GM12878 (cell line): ENCODE measurements around the gene ERVK3-1. TPM values are rescaled to one million over a fixed set of nuclear protein-coding genes. Genes with fewer than 3 reads are reported as not detected.
"Not testable (repeated sequence)": the region's sequence is repeated elsewhere in the genome, so short reads cannot be mapped to it uniquely, and the experiment has no call there.

Experiments
- ATAC-seq: fragments of 200-7000 bp; cut with Tn5 transposase; 3 replicates; pipeline ENCODE4 v1.9.1; 2020; ENCODE audit warnings: mild to moderate bottlenecking, moderate library complexity
- BruUV-seq: library from RNA; stranded (reverse); fragments of 400-500 nt; replicated peaks from 2 replicates; lab custom pipeline; 2021; lab: Mats Ljungman, UMichigan
- CTCF ChIA-PET: fragments of 300-600 bp; sonication (Branson Sonifier 250); formaldehyde crosslinking; extraction: SDS; loops from one replicate; lab custom pipeline; 2021; ENCODE audit warnings: inconsistent platforms; lab: Yijun Ruan, JAX
- POLR2A ChIA-PET: fragments of 350-600 bp; formaldehyde crosslinking; extraction: SDS; loops from one replicate; lab custom pipeline; 2021; ENCODE audit warnings: inconsistent platforms; lab: Charles Lee
- RAD21 ChIA-PET: fragments of 300-600 bp; sonication (Branson Sonifier 250); formaldehyde crosslinking; loops from one replicate; lab custom pipeline; 2023; ENCODE audit warnings: antibody characterized with exemption; ENCODE audit not compliant: unreplicated experiment; lab: Charles Lee
- SMC1A ChIA-PET: fragments of 300-600 bp; sonication (Branson Sonifier 250); formaldehyde crosslinking; loops from one replicate; lab custom pipeline; 2023; ENCODE audit not compliant: unreplicated experiment, uncharacterized antibody; lab: Charles Lee
- DNase-seq: peaks from one replicate; pipeline ENCODE4 v3.0.0-alpha.2; 2011; ENCODE audit warnings: low read depth, low spot score
- FAIRE-seq: peaks from 3 replicates; lab custom pipeline; 2011; peaks lifted over from hg19 to GRCh38; lab: Jason Lieb, UNC
- H2AFZ ChIP-seq: 2 replicates; pipeline ENCODE4 v1.6.0; 2011; ENCODE audit warnings: low read depth, low read length, control low read depth; ENCODE audit not compliant: control insufficient read depth
- H3K27ac ChIP-seq: 2 replicates; pipeline ENCODE4 v1.5.1; 2011; ENCODE audit warnings: control low read depth; ENCODE audit not compliant: control insufficient read depth, insufficient read depth
- H3K27me3 ChIP-seq, 2 experiments: replicated peaks in 1 of 2; 2 replicates each; pipeline versions ENCODE4 v1.6.0 to v1.6.1; 2011; ENCODE audit warnings: low read length in 1 of 2; ENCODE audit not compliant: control insufficient read depth in 2 of 2, insufficient read depth in 2 of 2
- H3K36me3 ChIP-seq, 2 experiments: 2 replicates each; pipeline ENCODE4 v1.5.1; 2011; ENCODE audit warnings: low read length in 1 of 2; ENCODE audit not compliant: control insufficient read depth in 2 of 2, insufficient read depth in 2 of 2
- H3K4me1 ChIP-seq: 2 replicates; pipeline ENCODE4 v1.6.1; 2011; ENCODE audit warnings: mild to moderate bottlenecking, low read length, moderate library complexity, mixed read lengths; ENCODE audit not compliant: control insufficient read depth, insufficient read depth
- H3K4me2 ChIP-seq: 2 replicates; pipeline ENCODE4 v1.6.0; 2011; ENCODE audit warnings: control low read depth; ENCODE audit not compliant: control insufficient read depth, insufficient read depth
- H3K4me3 ChIP-seq: fragments of 200-600 bp; sonication (generic); 2 replicates; pipeline ENCODE4 v1.5.1; 2016
- H3K79me2 ChIP-seq: 2 replicates; pipeline ENCODE4 v1.6.0; 2011; ENCODE audit warnings: low read length; ENCODE audit not compliant: control insufficient read depth, insufficient read depth
- H3K9ac ChIP-seq: 2 replicates; pipeline ENCODE4 v1.8.0; 2011; ENCODE audit warnings: low read length, control low read depth, mixed read lengths; ENCODE audit not compliant: control insufficient read depth, insufficient read depth
- H3K9me3 ChIP-seq: replicated peaks from 3 replicates; pipeline ENCODE4 v1.5.1; 2011; ENCODE audit warnings: mild to moderate bottlenecking, low read length; ENCODE audit not compliant: control insufficient read depth, insufficient read depth
- H4K20me1 ChIP-seq: 2 replicates; pipeline ENCODE4 v1.6.0; 2011; ENCODE audit not compliant: control insufficient read depth, insufficient read depth
- ATF7 ChIP-seq: fragments of 450-650 bp; IDR thresholded peaks from 2 replicates; pipeline ENCODE4 v1.6.1; 2016; ENCODE audit warnings: low read depth, mild to moderate bottlenecking
- BACH1 ChIP-seq: fragments of 450-650 bp; IDR thresholded peaks from 2 replicates; pipeline ENCODE4 v1.6.1; 2017; ENCODE audit warnings: mild to moderate bottlenecking, borderline replicate concordance
- BHLHE40 ChIP-seq, 2 experiments: fragments of 450-650 bp in 1 of 2; IDR thresholded peaks; 2 replicates each; pipeline ENCODE4 v1.6.1; 2011 to 2017; ENCODE audit warnings: low read depth in 2 of 2, borderline replicate concordance in 1 of 2, improper control_type of control experiment in 1 of 2, low read length in 1 of 2, mild to moderate bottlenecking in 1 of 2
- EZH2 ChIP-seq: IDR thresholded peaks from 2 replicates; pipeline ENCODE4 v1.6.1; 2012; ENCODE audit warnings: low read depth, mild to moderate bottlenecking, control low read depth, inconsistent platforms, low read length, borderline replicate concordance; ENCODE audit not compliant: control insufficient read depth
- PAX5 ChIP-seq: IDR thresholded peaks from 2 replicates; pipeline ENCODE4 v1.6.1; 2011; ENCODE audit warnings: low read depth, low read length, borderline replicate concordance
- TBL1XR1 ChIP-seq: IDR thresholded peaks from 2 replicates; pipeline ENCODE4 v1.6.1; 2012; ENCODE audit warnings: low read depth, low read length, improper control_type of control experiment
- WGBS: methylation state at CpG from one replicate; pipeline ENCODE4 v1.1.6; 2016; ENCODE audit warnings: low lambda C conversion rate; ENCODE audit not compliant: insufficient replicate concordance, insufficient coverage; ENCODE audit errors: missing lambda C conversion rate; 5-methylcytosine and 5-hydroxymethylcytosine counted together
- in situ Hi-C: fragments of 300-500 bp; cut with MboI; formaldehyde crosslinking; loops from 9 replicates; pipeline ENCODE4 v1.14.3; 2018; ENCODE audit warnings: mixed read lengths
- intact Hi-C: fragments of 100-400 bp; cut with micrococcal nuclease; formaldehyde crosslinking; loops from one replicate; pipeline ENCODE4 v1.14.2; 2022; ENCODE audit not compliant: unreplicated experiment
- polyA plus RNA-seq, 11 experiments: library from polyadenylated mRNA; depleted of rRNA in 4 of 11; unstranded in 6 of 11; stranded (reverse) in 5 of 11; fragments of >200 nt; fragmentation: Nextera tagmentation in 4 of 11; fragmentation: Illumina TruSeq in 1 of 11; extraction: Ambion mirVana in 4 of 11; extraction: Trizol in 1 of 11; gene quantifications; 1 replicate in 1 of 11; 2 replicates in 10 of 11; pipeline versions ENCODE4 v1.2.1 to v1.2.3, GENCODE V29; 2011 to 2016; ENCODE audit warnings: inconsistent platforms in 2 of 11, missing spikeins in 2 of 11, low read depth in 1 of 11
- total RNA-seq, 4 experiments: library from RNA; depleted of rRNA in 3 of 4; stranded (reverse); fragments of >200 nt in 3 of 4; fragmentation: Illumina TruSeq in 1 of 4; extraction: Trizol in 1 of 4; gene quantifications; 2 replicates each; pipeline versions ENCODE4 v1.2.1 to v1.2.3, GENCODE V29; 2013 to 2021
- TF ChIP-seq, protein P1 (sequence below): fragments of 450-650 bp; IDR thresholded peaks from 2 replicates; pipeline ENCODE4 v1.6.1; 2017; ENCODE audit warnings: mild to moderate bottlenecking

ERVK3-1 gene
- total and polyA plus RNA-seq, 10 of the 15 experiments (the other 5 are each of a cell fraction or from before 2014, with no cell fraction given) = 59.3 to 172 (median 95.8) TPM

DNA sequence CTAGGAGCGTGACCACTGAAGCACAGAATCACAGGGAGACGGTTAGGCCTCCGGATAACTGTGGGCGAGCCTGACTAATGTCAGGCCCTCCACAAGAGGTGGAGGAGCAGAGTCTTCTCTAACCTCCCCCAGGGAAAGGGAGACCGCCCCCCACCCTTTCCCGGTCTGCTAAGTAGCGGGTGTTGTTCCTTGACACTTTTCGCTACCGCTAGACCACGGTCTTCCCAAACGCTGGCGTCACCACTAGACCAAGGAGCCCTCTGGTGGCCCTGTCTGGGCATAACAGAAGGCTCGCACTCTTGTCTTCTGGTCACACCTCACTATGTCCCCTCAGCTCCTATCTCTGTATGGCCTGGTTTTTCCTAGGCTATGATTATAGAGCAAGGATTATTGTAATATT, 5.5 kb downstream of the ERVK3-1 start:
- TF ChIP-seq, protein P1, sequence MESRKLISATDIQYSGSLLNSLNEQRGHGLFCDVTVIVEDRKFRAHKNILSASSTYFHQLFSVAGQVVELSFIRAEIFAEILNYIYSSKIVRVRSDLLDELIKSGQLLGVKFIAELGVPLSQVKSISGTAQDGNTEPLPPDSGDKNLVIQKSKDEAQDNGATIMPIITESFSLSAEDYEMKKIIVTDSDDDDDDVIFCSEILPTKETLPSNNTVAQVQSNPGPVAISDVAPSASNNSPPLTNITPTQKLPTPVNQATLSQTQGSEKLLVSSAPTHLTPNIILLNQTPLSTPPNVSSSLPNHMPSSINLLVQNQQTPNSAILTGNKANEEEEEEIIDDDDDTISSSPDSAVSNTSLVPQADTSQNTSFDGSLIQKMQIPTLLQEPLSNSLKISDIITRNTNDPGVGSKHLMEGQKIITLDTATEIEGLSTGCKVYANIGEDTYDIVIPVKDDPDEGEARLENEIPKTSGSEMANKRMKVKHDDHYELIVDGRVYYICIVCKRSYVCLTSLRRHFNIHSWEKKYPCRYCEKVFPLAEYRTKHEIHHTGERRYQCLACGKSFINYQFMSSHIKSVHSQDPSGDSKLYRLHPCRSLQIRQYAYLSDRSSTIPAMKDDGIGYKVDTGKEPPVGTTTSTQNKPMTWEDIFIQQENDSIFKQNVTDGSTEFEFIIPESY = peak; percentile 96
- intact Hi-C loops, H3K9me3 ChIP-seq, H3K27ac ChIP-seq, POLR2A ChIA-PET, H3K9ac ChIP-seq, ATAC-seq, H2AFZ ChIP-seq, FAIRE-seq, DNase-seq, H3K27me3 ChIP-seq, H4K20me1 ChIP-seq, H3K4me2 ChIP-seq, BruUV-seq, H3K4me3 ChIP-seq, H3K4me1 ChIP-seq, RAD21 ChIA-PET, in situ Hi-C loops, CTCF ChIA-PET: not testable (repeated sequence)
- Histone ChIP-seq H3K36me3 (peaks cover 9 to 39% of the 10 kb centered on the region in 2 experiments), H3K79me2 (peaks cover 19% of the 10 kb centered on the region)
- SMC1A ChIA-PET = interaction anchor here (1.4 kb wide), 1 partner anchor 36 kb away, joined by 4 read pairs; no protein-coding TSS in a partner anchor
- WGBS = 95% methylated on average over 13 of the region's 13 CpGs

DNA sequence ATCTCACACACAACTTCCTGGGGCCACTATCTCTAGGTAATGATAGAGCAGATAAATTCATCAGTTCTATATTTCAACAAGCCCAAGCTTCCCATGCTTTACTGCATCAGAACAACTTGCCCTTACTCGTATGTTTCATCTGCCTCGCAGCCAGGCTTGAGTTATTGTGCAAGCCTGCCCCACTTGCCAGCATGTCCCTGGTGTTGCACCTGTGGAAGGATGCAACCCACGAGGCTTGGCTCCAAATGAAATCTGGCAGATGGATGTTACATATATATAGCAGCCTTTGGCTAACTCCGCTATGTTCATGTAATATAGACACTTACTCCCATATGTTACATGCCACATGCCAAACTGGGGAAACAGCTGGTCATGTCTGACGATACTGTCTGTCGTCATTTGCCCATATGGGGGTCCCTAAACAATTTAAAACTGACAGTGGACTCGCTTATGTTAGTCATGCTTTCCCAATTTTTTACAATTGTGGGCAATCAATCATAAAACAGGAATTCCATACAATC, 6.2 kb downstream of the ERVK3-1 start:
- Histone ChIP-seq H3K9ac (no peak overlapping the region), H3K27me3 (no peaks in the 10 kb centered on the region), H3K9me3 (no peaks in the 10 kb centered on the region; the same call in 2 of the 3 replicates), H3K4me3 (no peak overlapping the region), H4K20me1 (no peaks in the 10 kb centered on the region), H3K4me2 (no peak overlapping the region), H3K4me1 (0 out of 2 replicates have a peak, but pooled peaks cover 3% of the 10 kb centered on the region), H3K36me3 (peaks cover 9 to 39% of the 10 kb centered on the region in 2 experiments), H2AFZ (no peak overlapping the region), H3K27ac (no peak overlapping the region), H3K79me2 (peaks cover 12% of the 10 kb centered on the region)
- RAD21 ChIA-PET = no interaction called here
- BruUV-seq = no TSS peak
- 98% methylated on average over 7 of the region's 7 CpGs for WGBS
- intact Hi-C loops = no loop called here
- no peak for TF ChIP-seq ATF7
- TF ChIP-seq BHLHE40 (IDR thresholded peaks at IDR 0.05; ENCODE audit: borderline replicate concordance in 1 of 2, low read depth in 2 of 2, low read length in 1 of 2) = no peak
- no peak for TF ChIP-seq PAX5
- no peak for TF ChIP-seq TBL1XR1
- TF ChIP-seq BACH1 = no peak
- no peak for TF ChIP-seq EZH2
- FAIRE-seq (no peak), ATAC-seq (no peak), DNase-seq (no peak)
- SMC1A ChIA-PET = no interaction called here
- in situ Hi-C loops = no loop called here
- CTCF ChIA-PET = no interaction called here
- POLR2A ChIA-PET = no interaction called here
